Measurements from ENCODE around the gene LTB4R.

Gene LTB4R

GRCh38 chr14:24315243-24315806, 4.0 kb downstream of the LTB4R start:
- TF ChIP-seq CTCF (IDR thresholded peaks at IDR 0.05; ENCODE audit: control insufficient read depth, extremely low read depth, insufficient read depth) = no peak
- no peak for DNase-seq (ENCODE audit: low read depth)
- H3K4me3 ChIP-seq (ENCODE audit: low read depth, low read length) = no peak overlapping the region

- DNase-seq (ENCODE audit: low read depth) = no peak
- TF ChIP-seq CTCF (IDR thresholded peaks at IDR 0.05; ENCODE audit: control insufficient read depth, extremely low read depth, insufficient read depth) = no peak
- no peak overlapping the region for H3K4me3 ChIP-seq (ENCODE audit: low read depth, low read length)
Observed at GRCh38 chr14:24315807-24316596, 4.7 kb downstream of the LTB4R start.

GRCh38 chr14:24316597-24316950, 5.3 kb downstream of the LTB4R start:
- TF ChIP-seq CTCF (IDR thresholded peaks at IDR 0.05; ENCODE audit: control insufficient read depth, extremely low read depth, insufficient read depth) = no peak

GRCh38 chr14:24317141-24317928, 6.0 kb downstream of the LTB4R start:
- H3K4me3 ChIP-seq (ENCODE audit: low read depth, low read length) = no peak overlapping the region
- no peak for DNase-seq (ENCODE audit: low read depth)
- no peak for TF ChIP-seq CTCF (IDR thresholded peaks at IDR 0.05; ENCODE audit: control insufficient read depth, extremely low read depth, insufficient read depth)

More at GRCh38 chr14:24316597-24316950, 5.3 kb downstream of the LTB4R start:
- no peak overlapping the region for H3K4me3 ChIP-seq (ENCODE audit: low read depth, low read length)
- no peak for DNase-seq (ENCODE audit: low read depth)

- DNase-seq (ENCODE audit: low read depth) = no peak
- TF ChIP-seq CTCF (IDR thresholded peaks at IDR 0.05; ENCODE audit: control insufficient read depth, extremely low read depth, insufficient read depth) = no peak
- no peak overlapping the region for H3K4me3 ChIP-seq (ENCODE audit: low read depth, low read length)
Observed at GRCh38 chr14:24321212-24321975, 10.1 kb downstream of the LTB4R start.

- TF ChIP-seq CTCF (IDR thresholded peaks at IDR 0.05; ENCODE audit: control insufficient read depth, extremely low read depth, insufficient read depth) = no peak
- DNase-seq (ENCODE audit: low read depth) = no peak
- H3K4me3 ChIP-seq (ENCODE audit: low read depth, low read length) = no peak overlapping the region
Observed at GRCh38 chr14:24322672-24323071, 11.4 kb downstream of the LTB4R start.

Measured in LNCaP clone FGC (cell line).